Glutamatergic neuron (in vitro differentiated cells): ENCODE data around the gene BCAP29. TPM values are rescaled to one million over a fixed set of nuclear protein-coding genes. Genes with fewer than 3 reads are reported as not detected.

Experiments
- DNase-seq: peaks from one replicate; pipeline ENCODE4 v3.0.0; 2022
- H3K27ac Mint-ChIP-seq: one replicate; pipeline ENCODE4 v1.8.0; 2020; ENCODE audit warnings: mild to moderate bottlenecking, mixed read lengths, inconsistent platforms; ENCODE audit not compliant: unreplicated experiment
- H3K27me3 Mint-ChIP-seq: one replicate; pipeline ENCODE4 v1.8.0; 2020; ENCODE audit warnings: mild to moderate bottlenecking, moderate library complexity, mixed read lengths, inconsistent platforms; ENCODE audit not compliant: unreplicated experiment
- H3K36me3 Mint-ChIP-seq: one replicate; pipeline ENCODE4 v1.8.0; 2020; ENCODE audit warnings: mild to moderate bottlenecking, mixed read lengths, inconsistent platforms; ENCODE audit not compliant: unreplicated experiment
- H3K4me1 Mint-ChIP-seq: one replicate; pipeline ENCODE4 v1.8.0; 2020; ENCODE audit warnings: mild to moderate bottlenecking, low read depth, mixed read lengths, inconsistent platforms; ENCODE audit not compliant: unreplicated experiment
- H3K4me3 Mint-ChIP-seq: one replicate; pipeline ENCODE4 v1.8.0; 2020; ENCODE audit warnings: mild to moderate bottlenecking, mixed read lengths, inconsistent platforms; ENCODE audit not compliant: unreplicated experiment
- H3K9me3 Mint-ChIP-seq: one replicate; pipeline ENCODE4 v1.8.0; 2020; ENCODE audit warnings: mild to moderate bottlenecking, moderate library complexity, mixed read lengths, inconsistent platforms; ENCODE audit not compliant: unreplicated experiment
- total RNA-seq: library from RNA; stranded (reverse); fragmentation: NEBNext Ultra II Directional; extraction: Animal tissue kit (Norgen Biotek cat#: 25700); gene quantifications from one replicate; pipeline ENCODE4 v1.2.1, GENCODE V29; 2021; ENCODE audit not compliant: unreplicated experiment
- TF ChIP-seq, protein P1 (sequence below): fragments of 200-600 bp; sonication (generic); IDR thresholded peaks from one replicate; pipeline ENCODE4 v1.5.0; 2021; ENCODE audit not compliant: partially characterized antibody, unreplicated experiment

The BCAP29 gene
- total RNA-seq, 1 donor from 2014 or later = 30.1 TPM

GRCh38 chr7:107642501-107642900 is 62.5 kb downstream of the BCAP29 start:
- Mint-ChIP-seq H3K9me3 (peaks cover 1% of the 10 kb centered on the region), H3K4me1 (peaks cover 9% of the 10 kb centered on the region)
- no peak for DNase-seq

DNA sequence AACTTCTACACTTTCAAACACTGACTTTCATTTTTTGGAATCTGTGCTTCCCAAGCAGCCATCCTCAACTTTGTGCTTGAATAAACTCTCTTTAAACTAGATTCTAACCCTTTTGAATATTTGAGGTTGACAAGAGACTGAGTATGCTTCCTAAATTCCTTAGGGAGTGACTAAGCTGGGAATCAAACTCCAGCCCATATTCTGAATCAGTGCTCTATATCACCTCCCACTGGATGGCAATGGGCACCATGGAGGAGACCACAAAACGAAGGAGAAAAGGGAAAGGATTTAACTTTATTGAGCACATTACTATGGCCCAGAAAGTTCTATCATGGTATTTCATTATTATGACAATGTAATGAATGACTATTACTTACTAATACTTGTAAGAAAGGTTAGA is 63.4 kb downstream of the BCAP29 start:
- peaks cover 2% of the 10 kb centered on the region for H3K27me3 Mint-ChIP-seq

More at GRCh38 chr7:107642501-107642900, 62.5 kb downstream of the BCAP29 start:
- Mint-ChIP-seq H3K36me3 (no peaks in the 10 kb centered on the region), H3K4me3 (no peak overlapping the region), H3K27ac (no peak overlapping the region), H3K27me3 (peaks cover 2% of the 10 kb centered on the region)
- TF ChIP-seq, protein P1, sequence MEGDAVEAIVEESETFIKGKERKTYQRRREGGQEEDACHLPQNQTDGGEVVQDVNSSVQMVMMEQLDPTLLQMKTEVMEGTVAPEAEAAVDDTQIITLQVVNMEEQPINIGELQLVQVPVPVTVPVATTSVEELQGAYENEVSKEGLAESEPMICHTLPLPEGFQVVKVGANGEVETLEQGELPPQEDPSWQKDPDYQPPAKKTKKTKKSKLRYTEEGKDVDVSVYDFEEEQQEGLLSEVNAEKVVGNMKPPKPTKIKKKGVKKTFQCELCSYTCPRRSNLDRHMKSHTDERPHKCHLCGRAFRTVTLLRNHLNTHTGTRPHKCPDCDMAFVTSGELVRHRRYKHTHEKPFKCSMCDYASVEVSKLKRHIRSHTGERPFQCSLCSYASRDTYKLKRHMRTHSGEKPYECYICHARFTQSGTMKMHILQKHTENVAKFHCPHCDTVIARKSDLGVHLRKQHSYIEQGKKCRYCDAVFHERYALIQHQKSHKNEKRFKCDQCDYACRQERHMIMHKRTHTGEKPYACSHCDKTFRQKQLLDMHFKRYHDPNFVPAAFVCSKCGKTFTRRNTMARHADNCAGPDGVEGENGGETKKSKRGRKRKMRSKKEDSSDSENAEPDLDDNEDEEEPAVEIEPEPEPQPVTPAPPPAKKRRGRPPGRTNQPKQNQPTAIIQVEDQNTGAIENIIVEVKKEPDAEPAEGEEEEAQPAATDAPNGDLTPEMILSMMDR = no peak

GRCh38 chr7:107643938-107644308 is 63.9 kb downstream of the BCAP29 start:
- peaks cover 1% of the 10 kb centered on the region for H3K9me3 Mint-ChIP-seq
- peaks cover 2% of the 10 kb centered on the region for H3K27me3 Mint-ChIP-seq
- H3K4me3 Mint-ChIP-seq = no peak overlapping the region
- no peak overlapping the region for H3K27ac Mint-ChIP-seq
- peaks cover 9% of the 10 kb centered on the region for H3K4me1 Mint-ChIP-seq
- TF ChIP-seq, protein P1 = no peak
- DNase-seq = no peak
- H3K36me3 Mint-ChIP-seq = no peaks in the 10 kb centered on the region

More for the DNA sequence above, 63.4 kb downstream of the BCAP29 start:
- H3K36me3 Mint-ChIP-seq = no peaks in the 10 kb centered on the region
- H3K4me3 Mint-ChIP-seq = no peak overlapping the region
- no peak for DNase-seq
- H3K4me1 Mint-ChIP-seq = peaks cover 9% of the 10 kb centered on the region
- H3K9me3 Mint-ChIP-seq = peaks cover 1% of the 10 kb centered on the region
- H3K27ac Mint-ChIP-seq = no peak overlapping the region
- TF ChIP-seq, protein P1 = no peak

- peaks cover 9% of the 10 kb centered on the region for H3K4me1 Mint-ChIP-seq
- peaks cover 1% of the 10 kb centered on the region for H3K9me3 Mint-ChIP-seq
- H3K4me3 Mint-ChIP-seq = no peak overlapping the region
- H3K36me3 Mint-ChIP-seq = no peaks in the 10 kb centered on the region
- no peak overlapping the region for H3K27ac Mint-ChIP-seq
- TF ChIP-seq, protein P1 = no peak
- no peak for DNase-seq
- peaks cover 2% of the 10 kb centered on the region for H3K27me3 Mint-ChIP-seq
Measured at GRCh38 chr7:107644309-107644974, 64.4 kb downstream of the BCAP29 start.

- Mint-ChIP-seq H3K4me3 (no peak overlapping the region), H3K36me3 (no peaks in the 10 kb centered on the region), H3K9me3 (peaks cover 2% of the 10 kb centered on the region), H3K27me3 (peaks cover 2% of the 10 kb centered on the region), H3K4me1 (no peaks in the 10 kb centered on the region), H3K27ac (no peak overlapping the region)
- no peak for DNase-seq
- TF ChIP-seq, protein P1 = no peak
Measured at GRCh38 chr7:107652642-107653041, 72.6 kb downstream of the BCAP29 start.
